Erythroblast (primary cell): ENCODE data around the gene BLMH.

Source experiments
- GATA1 ChIP-seq: IDR thresholded peaks from 2 replicates; pipeline ENCODE4 v1.6.1; 2011; ENCODE audit warnings: low read depth, mild to moderate bottlenecking, control low read depth, low read length, moderate library complexity
- POLR2A ChIP-seq: IDR thresholded peaks from 2 replicates; pipeline ENCODE4 v1.6.1; 2011; ENCODE audit warnings: mild to moderate bottlenecking, low read length

GRCh38 chr17:30254150-30254549 lies 37.6 kb downstream of the BLMH start:
- no peak for TF ChIP-seq POLR2A
- no peak for TF ChIP-seq GATA1
